Adrenal gland (tissue), 5 donors: ENCODE measurements around the gene MUSK.

Experiments used
- POLR2A ChIP-seq, 2 donors: fragments of 450-650 bp; IDR thresholded peaks; one replicate each; pipeline ENCODE4 v1.6.1; 2017; ENCODE audit warnings: antibody characterized with exemption in 2 of 2, mild to moderate bottlenecking in 2 of 2, moderate library complexity in 1 of 2
- TF ChIP-seq, protein P1 (sequence below), 6 experiments: fragments of 450-650 bp in 4 of 6; fragments of 200-600 bp in 2 of 6; sonication (generic) in 1 of 6; IDR thresholded peaks; 1 replicate in 5 of 6; 2 replicates in 1 of 6; pipeline versions ENCODE4 v1.5.1 to v1.8.0; 2016 to 2021; ENCODE audit warnings: antibody characterized with exemption in 6 of 6, mild to moderate bottlenecking in 2 of 6, moderate library complexity in 1 of 6
- donor health status: DM: no; HTN: no; CAD: no.

DNA sequence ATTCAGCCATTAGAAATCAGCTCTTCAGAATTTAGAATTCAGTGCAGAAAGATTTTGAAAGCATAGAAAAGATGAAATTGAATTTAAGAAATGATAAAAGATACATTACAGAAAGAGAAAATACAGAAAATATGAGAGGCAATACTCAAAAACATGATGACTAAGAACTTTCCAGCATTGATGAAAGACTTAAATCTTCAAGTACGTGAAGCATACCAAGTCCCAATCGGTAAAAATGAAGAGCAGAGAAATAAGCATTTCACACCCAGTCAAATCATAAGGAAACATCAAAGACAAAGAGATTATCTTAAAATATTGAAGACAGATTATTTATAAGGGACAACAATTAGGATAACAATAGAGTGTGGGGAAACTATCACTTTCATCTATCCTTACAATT, 35.1 kb downstream of the MUSK start:
- TF ChIP-seq, protein P1, sequence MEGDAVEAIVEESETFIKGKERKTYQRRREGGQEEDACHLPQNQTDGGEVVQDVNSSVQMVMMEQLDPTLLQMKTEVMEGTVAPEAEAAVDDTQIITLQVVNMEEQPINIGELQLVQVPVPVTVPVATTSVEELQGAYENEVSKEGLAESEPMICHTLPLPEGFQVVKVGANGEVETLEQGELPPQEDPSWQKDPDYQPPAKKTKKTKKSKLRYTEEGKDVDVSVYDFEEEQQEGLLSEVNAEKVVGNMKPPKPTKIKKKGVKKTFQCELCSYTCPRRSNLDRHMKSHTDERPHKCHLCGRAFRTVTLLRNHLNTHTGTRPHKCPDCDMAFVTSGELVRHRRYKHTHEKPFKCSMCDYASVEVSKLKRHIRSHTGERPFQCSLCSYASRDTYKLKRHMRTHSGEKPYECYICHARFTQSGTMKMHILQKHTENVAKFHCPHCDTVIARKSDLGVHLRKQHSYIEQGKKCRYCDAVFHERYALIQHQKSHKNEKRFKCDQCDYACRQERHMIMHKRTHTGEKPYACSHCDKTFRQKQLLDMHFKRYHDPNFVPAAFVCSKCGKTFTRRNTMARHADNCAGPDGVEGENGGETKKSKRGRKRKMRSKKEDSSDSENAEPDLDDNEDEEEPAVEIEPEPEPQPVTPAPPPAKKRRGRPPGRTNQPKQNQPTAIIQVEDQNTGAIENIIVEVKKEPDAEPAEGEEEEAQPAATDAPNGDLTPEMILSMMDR (IDR thresholded peaks at IDR 0.05): no peak
- no peak for TF ChIP-seq POLR2A (IDR thresholded peaks at IDR 0.05)
